ENCODE data around the gene DSC3.

DNA sequence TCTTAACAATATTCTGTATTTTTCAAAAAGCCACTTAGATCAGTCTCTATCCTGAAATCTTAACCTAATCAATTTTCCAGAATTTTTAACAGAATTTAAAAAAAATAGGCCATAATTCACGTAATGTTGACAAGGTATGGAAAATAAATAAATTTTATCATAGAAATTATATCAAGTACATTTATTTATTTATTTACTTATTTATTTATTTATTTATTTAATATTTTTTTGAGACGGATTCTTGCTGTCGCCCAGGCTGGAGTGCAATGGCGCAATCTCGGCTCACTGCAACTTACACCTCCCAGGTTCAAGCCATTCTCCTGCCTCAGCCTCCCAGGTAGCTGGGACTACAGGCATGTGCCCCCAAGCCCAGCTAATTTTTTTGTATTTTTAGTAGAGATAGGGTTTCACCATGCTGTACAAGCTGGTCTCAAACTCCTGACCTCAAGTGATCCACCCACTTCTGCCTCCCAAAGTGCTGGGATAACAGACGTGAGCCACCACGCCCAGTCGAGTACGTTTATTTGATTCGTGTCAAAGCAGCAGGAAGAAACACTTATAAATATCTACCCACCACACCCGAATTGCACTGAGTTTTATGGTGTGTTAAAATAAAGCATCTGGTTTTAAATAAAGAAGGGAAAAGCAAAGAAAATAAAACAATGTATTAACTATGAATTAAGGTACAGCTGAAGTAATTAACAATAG, 60.1 kb downstream of the DSC3 start:
- TF ChIP-seq GABPA (tag; conservative IDR thresholded peaks at IDR 0.05; ENCODE audit: low read depth), result no peak
- no peak for TF ChIP-seq TEAD1 (CRISPR knock-in tag; IDR thresholded peaks at IDR 0.05)
- TF ChIP-seq SIN3A (IDR thresholded peaks at IDR 0.05; ENCODE audit: borderline replicate concordance in 2 of 2, control insufficient read depth in 1 of 2, low read depth in 2 of 2, low read length in 2 of 2), result no peak
- TF ChIP-seq PHB2 (IDR thresholded peaks at IDR 0.05; ENCODE audit: low read depth), result no peak
- no peak for TF ChIP-seq ADNP (tag; IDR thresholded peaks at IDR 0.05)
- TF ChIP-seq ATF3 (IDR thresholded peaks at IDR 0.05), result no peak
- no peak for TF ChIP-seq ATF3 (CRISPR knock-in tag; conservative IDR thresholded peaks at IDR 0.05)
- TF ChIP-seq TARDBP (IDR thresholded peaks at IDR 0.05), result no peak
- no peak for TF ChIP-seq POLR2A (conservative IDR thresholded peaks at IDR 0.05)
- TF ChIP-seq, protein P1, sequence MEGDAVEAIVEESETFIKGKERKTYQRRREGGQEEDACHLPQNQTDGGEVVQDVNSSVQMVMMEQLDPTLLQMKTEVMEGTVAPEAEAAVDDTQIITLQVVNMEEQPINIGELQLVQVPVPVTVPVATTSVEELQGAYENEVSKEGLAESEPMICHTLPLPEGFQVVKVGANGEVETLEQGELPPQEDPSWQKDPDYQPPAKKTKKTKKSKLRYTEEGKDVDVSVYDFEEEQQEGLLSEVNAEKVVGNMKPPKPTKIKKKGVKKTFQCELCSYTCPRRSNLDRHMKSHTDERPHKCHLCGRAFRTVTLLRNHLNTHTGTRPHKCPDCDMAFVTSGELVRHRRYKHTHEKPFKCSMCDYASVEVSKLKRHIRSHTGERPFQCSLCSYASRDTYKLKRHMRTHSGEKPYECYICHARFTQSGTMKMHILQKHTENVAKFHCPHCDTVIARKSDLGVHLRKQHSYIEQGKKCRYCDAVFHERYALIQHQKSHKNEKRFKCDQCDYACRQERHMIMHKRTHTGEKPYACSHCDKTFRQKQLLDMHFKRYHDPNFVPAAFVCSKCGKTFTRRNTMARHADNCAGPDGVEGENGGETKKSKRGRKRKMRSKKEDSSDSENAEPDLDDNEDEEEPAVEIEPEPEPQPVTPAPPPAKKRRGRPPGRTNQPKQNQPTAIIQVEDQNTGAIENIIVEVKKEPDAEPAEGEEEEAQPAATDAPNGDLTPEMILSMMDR (IDR thresholded peaks at IDR 0.05 in 2 of 3, conservative IDR thresholded peaks at IDR 0.05 in 1 of 3; ENCODE audit: insufficient read depth in 2 of 3, low read depth in 1 of 3, low read length in 3 of 3), result no peak
- no peak for TF ChIP-seq RAD21 (CRISPR knock-in tag; conservative IDR thresholded peaks at IDR 0.05 in 1 of 2, IDR thresholded peaks at IDR 0.05 in 1 of 2)
- no peak for TF ChIP-seq MAFF (IDR thresholded peaks at IDR 0.05; ENCODE audit: low read length)
- TF ChIP-seq ZFP1 (CRISPR knock-in tag; IDR thresholded peaks at IDR 0.05), result no peak
- TF ChIP-seq TBP (optimal IDR thresholded peaks at IDR 0.05; ENCODE audit: low read depth, low read length), result no peak
